ENCODE data around the gene CFAP45.

Gene CFAP45

GRCh38 chr1:159940006-159940620 is 40.1 kb upstream of the CFAP45 start:
- Mint-ChIP-seq H3K27me3 (peaks cover 15% of the 10 kb centered on the region), H3K27ac (no peak overlapping the region), H3K4me1 (ENCODE audit: low read depth) (peaks cover 92% of the 10 kb centered on the region), H3K9me3 (no peaks in the 10 kb centered on the region), H3K36me3 (ENCODE audit: low read depth) (no peaks in the 10 kb centered on the region), H3K4me3 (no peak overlapping the region)
- intact Hi-C loops (cut with micrococcal nuclease): no loop called here

GRCh38 chr1:159939678-159940002 is 39.7 kb upstream of the CFAP45 start:
- no peak overlapping the region for H3K4me3 Mint-ChIP-seq
- peaks cover 13% of the 10 kb centered on the region for H3K27me3 Mint-ChIP-seq
- H3K4me1 Mint-ChIP-seq (ENCODE audit: low read depth): peaks cover 90% of the 10 kb centered on the region
- intact Hi-C loops (cut with micrococcal nuclease): loop anchor here (5.0 kb wide), 2 partner anchors 47 to 313 kb away; no protein-coding TSS in a partner anchor
- no peaks in the 10 kb centered on the region for H3K36me3 Mint-ChIP-seq (ENCODE audit: low read depth)
- H3K9me3 Mint-ChIP-seq: no peaks in the 10 kb centered on the region
- H3K27ac Mint-ChIP-seq: no peak overlapping the region

GRCh38 chr1:159938905-159939677 is 39.1 kb upstream of the CFAP45 start:
- no peak overlapping the region for H3K4me3 Mint-ChIP-seq
- intact Hi-C loops (cut with micrococcal nuclease): loop anchor here (5.0 kb wide), 2 partner anchors 47 to 313 kb away; no protein-coding TSS in a partner anchor
- peaks cover 10% of the 10 kb centered on the region for H3K27me3 Mint-ChIP-seq

GRCh38 chr1:159938211-159938852 is 38.4 kb upstream of the CFAP45 start:
- Mint-ChIP-seq H3K4me3 (peak overlapping the region; percentile 30), H3K27ac (peak overlapping the region; percentile 57), H3K36me3 (ENCODE audit: low read depth) (no peaks in the 10 kb centered on the region), H3K27me3 (peaks cover 12% of the 10 kb centered on the region), H3K9me3 (no peaks in the 10 kb centered on the region), H3K4me1 (ENCODE audit: low read depth) (peaks cover 77% of the 10 kb centered on the region)
- intact Hi-C loops (cut with micrococcal nuclease): loop anchor here (5.0 kb wide), 2 partner anchors 46 to 314 kb away; no protein-coding TSS in a partner anchor

More at GRCh38 chr1:159938905-159939677, 39.1 kb upstream of the CFAP45 start:
- Mint-ChIP-seq H3K27ac (peak overlapping the region; percentile 57), H3K36me3 (ENCODE audit: low read depth) (no peaks in the 10 kb centered on the region), H3K4me1 (ENCODE audit: low read depth) (peaks cover 85% of the 10 kb centered on the region), H3K9me3 (no peaks in the 10 kb centered on the region)

- Mint-ChIP-seq H3K4me3 (peak overlapping the region; percentile 30), H3K36me3 (ENCODE audit: low read depth) (no peaks in the 10 kb centered on the region), H3K27ac (peak overlapping the region; percentile 57), H3K4me1 (ENCODE audit: low read depth) (peaks cover 67% of the 10 kb centered on the region), H3K27me3 (peaks cover 14% of the 10 kb centered on the region), H3K9me3 (no peaks in the 10 kb centered on the region)
- intact Hi-C loops (cut with micrococcal nuclease): loop anchor here (5.0 kb wide), 2 partner anchors 45 to 315 kb away; no protein-coding TSS in a partner anchor
Measured at GRCh38 chr1:159937054-159937750, 37.2 kb upstream of the CFAP45 start.

- Mint-ChIP-seq H3K27ac (no peak overlapping the region), H3K27me3 (peaks cover 14% of the 10 kb centered on the region), H3K4me1 (ENCODE audit: low read depth) (peaks cover 67% of the 10 kb centered on the region), H3K4me3 (no peak overlapping the region), H3K9me3 (no peaks in the 10 kb centered on the region), H3K36me3 (ENCODE audit: low read depth) (no peaks in the 10 kb centered on the region)
- intact Hi-C loops (cut with micrococcal nuclease): loop anchor here (1.0 to 5.0 kb wide), 3 partner anchors 44 to 316 kb away; no protein-coding TSS in a partner anchor
Measured at GRCh38 chr1:159936273-159936904, 36.4 kb upstream of the CFAP45 start.

- H3K36me3 Mint-ChIP-seq (ENCODE audit: low read depth): no peaks in the 10 kb centered on the region
- no peak overlapping the region for H3K4me3 Mint-ChIP-seq
- peaks cover 15% of the 10 kb centered on the region for H3K27me3 Mint-ChIP-seq
- H3K9me3 Mint-ChIP-seq: no peaks in the 10 kb centered on the region
- intact Hi-C loops (cut with micrococcal nuclease): loop anchor here (1.0 to 5.0 kb wide), 3 partner anchors 43 to 317 kb away; no protein-coding TSS in a partner anchor
- no peak overlapping the region for H3K27ac Mint-ChIP-seq
- peaks cover 63% of the 10 kb centered on the region for H3K4me1 Mint-ChIP-seq (ENCODE audit: low read depth)
Measured at GRCh38 chr1:159935719-159936272, 35.8 kb upstream of the CFAP45 start.

GRCh38 chr1:159935305-159935704 is 35.3 kb upstream of the CFAP45 start:
- no peaks in the 10 kb centered on the region for H3K36me3 Mint-ChIP-seq (ENCODE audit: low read depth)
- H3K4me3 Mint-ChIP-seq: no peak overlapping the region
- peaks cover 58% of the 10 kb centered on the region for H3K4me1 Mint-ChIP-seq (ENCODE audit: low read depth)
- H3K27me3 Mint-ChIP-seq: peaks cover 18% of the 10 kb centered on the region
- intact Hi-C loops (cut with micrococcal nuclease): loop anchor here (5.0 kb wide), 2 partner anchors 43 to 317 kb away; no protein-coding TSS in a partner anchor
- H3K9me3 Mint-ChIP-seq: no peaks in the 10 kb centered on the region
- H3K27ac Mint-ChIP-seq: no peak overlapping the region

GRCh38 chr1:159934136-159935039 is 34.4 kb upstream of the CFAP45 start:
- peaks cover 52% of the 10 kb centered on the region for H3K4me1 Mint-ChIP-seq (ENCODE audit: low read depth)
- H3K27me3 Mint-ChIP-seq: peaks cover 21% of the 10 kb centered on the region
- intact Hi-C loops (cut with micrococcal nuclease): loop anchor here (5.0 kb wide), 2 partner anchors 42 to 318 kb away; no protein-coding TSS in a partner anchor
- H3K4me3 Mint-ChIP-seq: no peak overlapping the region
- H3K36me3 Mint-ChIP-seq (ENCODE audit: low read depth): no peaks in the 10 kb centered on the region
- H3K9me3 Mint-ChIP-seq: no peaks in the 10 kb centered on the region
- no peak overlapping the region for H3K27ac Mint-ChIP-seq

GRCh38 chr1:159933347-159933746 is 33.4 kb upstream of the CFAP45 start:
- H3K27ac Mint-ChIP-seq: no peak overlapping the region
- H3K27me3 Mint-ChIP-seq: peaks cover 25% of the 10 kb centered on the region
- H3K9me3 Mint-ChIP-seq: no peaks in the 10 kb centered on the region
- H3K36me3 Mint-ChIP-seq (ENCODE audit: low read depth): no peaks in the 10 kb centered on the region
- H3K4me3 Mint-ChIP-seq: no peak overlapping the region
- intact Hi-C loops (cut with micrococcal nuclease): no loop called here
- peaks cover 47% of the 10 kb centered on the region for H3K4me1 Mint-ChIP-seq (ENCODE audit: low read depth)

GRCh38 chr1:159932296-159933285 is 32.6 kb upstream of the CFAP45 start:
- Mint-ChIP-seq H3K36me3 (ENCODE audit: low read depth) (no peaks in the 10 kb centered on the region), H3K4me1 (ENCODE audit: low read depth) (peaks cover 39% of the 10 kb centered on the region), H3K27me3 (peaks cover 25% of the 10 kb centered on the region), H3K9me3 (no peaks in the 10 kb centered on the region), H3K4me3 (no peak overlapping the region), H3K27ac (no peak overlapping the region)
- intact Hi-C loops (cut with micrococcal nuclease): no loop called here
